Hepatocyte (in vitro differentiated cells): ENCODE results near the gene OR13C5. TPM values are rescaled to one million over a fixed set of nuclear protein-coding genes. Genes with fewer than 3 reads are reported as not detected.

Experiments used
- DNase-seq: peaks from one replicate; pipeline ENCODE4 v3.0.0-alpha.2; 2016; ENCODE audit warnings: low spot score
- H2AFZ ChIP-seq: fragments of 200-600 bp; sonication (generic); 2 replicates; pipeline ENCODE4 v1.6.0; 2016; ENCODE audit warnings: antibody characterized with exemption, mild to moderate bottlenecking
- H3K27ac ChIP-seq: fragments of 200-600 bp; sonication (generic); 2 replicates; pipeline ENCODE4 v1.5.1; 2016; ENCODE audit warnings: mild to moderate bottlenecking
- H3K27me3 ChIP-seq: fragments of 200-600 bp; sonication (generic); 2 replicates; pipeline ENCODE4 v1.6.1; 2016
- H3K36me3 ChIP-seq: fragments of 200-600 bp; sonication (generic); replicated peaks from 2 replicates; pipeline ENCODE4 v1.5.1; 2016; ENCODE audit warnings: low read depth; ENCODE audit not compliant: insufficient read depth
- H3K4me1 ChIP-seq: fragments of 200-600 bp; sonication (generic); 2 replicates; pipeline ENCODE4 v1.5.1; 2016; ENCODE audit warnings: mild to moderate bottlenecking, moderate library complexity; ENCODE audit not compliant: insufficient read depth
- H3K4me2 ChIP-seq: fragments of 200-600 bp; sonication (generic); 2 replicates; pipeline ENCODE4 v1.6.0; 2016
- H3K4me3 ChIP-seq: fragments of 200-600 bp; sonication (generic); 2 replicates; pipeline ENCODE4 v1.5.1; 2016; ENCODE audit warnings: mild to moderate bottlenecking
- H3K79me2 ChIP-seq: fragments of 200-600 bp; sonication (generic); 2 replicates; pipeline ENCODE4 v1.6.0; 2017; ENCODE audit warnings: mild to moderate bottlenecking
- H3K9me2 ChIP-seq: fragments of 200-600 bp; sonication (generic); replicated peaks from 2 replicates; pipeline ENCODE4 v1.6.0; 2017; ENCODE audit warnings: mild to moderate bottlenecking; ENCODE audit not compliant: insufficient read depth
- H3K9me3 ChIP-seq: fragments of 200-600 bp; sonication (generic); 2 replicates; pipeline ENCODE4 v1.5.1; 2016; ENCODE audit warnings: low read depth, mild to moderate bottlenecking
- H4K20me1 ChIP-seq: fragments of 200-600 bp; sonication (generic); 2 replicates; pipeline ENCODE4 v1.6.0; 2016; ENCODE audit warnings: mild to moderate bottlenecking; ENCODE audit not compliant: insufficient read depth, poor library complexity, severe bottlenecking
- CTCF ChIP-seq: fragments of 200-600 bp; sonication (generic); IDR thresholded peaks from 2 replicates; pipeline ENCODE4 v1.5.1; 2016; ENCODE audit warnings: antibody characterized with exemption, mild to moderate bottlenecking; ENCODE audit not compliant: poor library complexity
- EZH2 ChIP-seq: fragments of 200-600 bp; sonication (generic); IDR thresholded peaks from 2 replicates; pipeline ENCODE4 v1.6.1; 2016; ENCODE audit warnings: antibody characterized with exemption, mild to moderate bottlenecking, borderline replicate concordance
- EZH2phosphoT487 ChIP-seq: fragments of 200-600 bp; sonication (generic); IDR thresholded peaks from one replicate; pipeline ENCODE4 v1.6.1; 2018; ENCODE audit warnings: antibody characterized with exemption, mild to moderate bottlenecking, low read depth, moderate library complexity; ENCODE audit not compliant: unreplicated experiment, severe bottlenecking
- WGBS: methylation state at CpG from one replicate; pipeline ENCODE4 v1.1.6; 2016; ENCODE audit warnings: low lambda C conversion rate; ENCODE audit errors: missing lambda C conversion rate; 5-methylcytosine and 5-hydroxymethylcytosine counted together
- polyA plus RNA-seq: library from polyadenylated mRNA; unstranded; fragments of >200 nt; fragmentation: Nextera tagmentation; extraction: Ambion mirVana; gene quantifications from 2 replicates; pipeline ENCODE4 v1.2.1, GENCODE V29; 2016
- total RNA-seq: library from RNA; depleted of rRNA; stranded (reverse); fragments of >200 nt; gene quantifications from 2 replicates; pipeline ENCODE4 v1.2.3, GENCODE V29; 2014

OR13C5 gene
- total and polyA plus RNA-seq, 2 experiments from 2014 or later, result not detected

- Histone ChIP-seq H3K9me2 (no peaks in the 10 kb centered on the region), H3K4me2 (no peak overlapping the region)
Observed at GRCh38 chr9:104586496-104587180, 12.6 kb downstream of the OR13C5 start.

GRCh38 chr9:104580562-104580961 is 18.7 kb downstream of the OR13C5 start:
- H3K27ac ChIP-seq, result no peak overlapping the region
- H3K9me2 ChIP-seq, result no peaks in the 10 kb centered on the region
- no peaks in the 10 kb centered on the region for H4K20me1 ChIP-seq
- H3K9me3 ChIP-seq, result no peaks in the 10 kb centered on the region
- WGBS, result 100% methylated on average over 1 of the region's 1 CpG
- H3K4me3 ChIP-seq, result no peak overlapping the region
- TF ChIP-seq EZH2, result no peak
- TF ChIP-seq CTCF, result no peak
- TF ChIP-seq EZH2phosphoT487, result no peak
- H3K36me3 ChIP-seq, result no peaks in the 10 kb centered on the region
- no peak overlapping the region for H2AFZ ChIP-seq
- H3K4me1 ChIP-seq, result no peaks in the 10 kb centered on the region
- no peaks in the 10 kb centered on the region for H3K27me3 ChIP-seq
- DNase-seq, result no peak
- no peak overlapping the region for H3K4me2 ChIP-seq
- no peaks in the 10 kb centered on the region for H3K79me2 ChIP-seq

More at GRCh38 chr9:104586496-104587180, 12.6 kb downstream of the OR13C5 start:
- no peaks in the 10 kb centered on the region for H3K27me3 ChIP-seq
- no peak overlapping the region for H3K4me3 ChIP-seq
- H3K27ac ChIP-seq, result no peak overlapping the region
- WGBS, result 83% methylated on average over 1 of the region's 1 CpG
- TF ChIP-seq EZH2phosphoT487, result no peak
- no peak for TF ChIP-seq EZH2
- no peak overlapping the region for H2AFZ ChIP-seq
- no peaks in the 10 kb centered on the region for H3K9me3 ChIP-seq
- peak; percentile 27 for DNase-seq
- no peaks in the 10 kb centered on the region for H4K20me1 ChIP-seq
- H3K79me2 ChIP-seq, result no peaks in the 10 kb centered on the region
- H3K36me3 ChIP-seq, result no peaks in the 10 kb centered on the region
- no peaks in the 10 kb centered on the region for H3K4me1 ChIP-seq

GRCh38 chr9:104577263-104577662 is 21.9 kb downstream of the OR13C5 start:
- Histone ChIP-seq H3K9me3 (no peaks in the 10 kb centered on the region), H3K27me3 (no peaks in the 10 kb centered on the region), H3K36me3 (no peaks in the 10 kb centered on the region), H3K4me1 (no peaks in the 10 kb centered on the region), H4K20me1 (no peaks in the 10 kb centered on the region), H2AFZ (no peak overlapping the region), H3K4me3 (no peak overlapping the region), H3K27ac (no peak overlapping the region), H3K9me2 (no peaks in the 10 kb centered on the region), H3K79me2 (no peaks in the 10 kb centered on the region), H3K4me2 (no peak overlapping the region)
- no peak for DNase-seq
- TF ChIP-seq CTCF, result no peak
- TF ChIP-seq EZH2phosphoT487, result no peak
- TF ChIP-seq EZH2, result no peak
- 80% methylated on average over 5 of the region's 5 CpGs for WGBS

GRCh38 chr9:104575456-104575855 is 23.8 kb downstream of the OR13C5 start:
- H3K4me2 ChIP-seq, result no peak overlapping the region
- no peak overlapping the region for H3K27ac ChIP-seq
- H3K36me3 ChIP-seq, result no peaks in the 10 kb centered on the region
- no peaks in the 10 kb centered on the region for H3K27me3 ChIP-seq
- no peaks in the 10 kb centered on the region for H3K4me1 ChIP-seq
- no peak overlapping the region for H2AFZ ChIP-seq
- H3K9me2 ChIP-seq, result no peaks in the 10 kb centered on the region
- H4K20me1 ChIP-seq, result no peaks in the 10 kb centered on the region
- TF ChIP-seq EZH2 (no peak), EZH2phosphoT487 (no peak), CTCF (no peak)
- no peaks in the 10 kb centered on the region for H3K79me2 ChIP-seq
- WGBS, result 67% methylated on average over 2 of the region's 2 CpGs
- no peak for DNase-seq
- no peak overlapping the region for H3K4me3 ChIP-seq
- H3K9me3 ChIP-seq, result no peaks in the 10 kb centered on the region
